ENCODE results near the gene ACVR1B.

- no peak for TF ChIP-seq E2F8 (IDR thresholded peaks at IDR 0.05; ENCODE audit: low read depth, partially characterized antibody)
- TF ChIP-seq MCM3 (IDR thresholded peaks at IDR 0.05) = no peak
- TF ChIP-seq ZBTB9 (CRISPR knock-in tag; IDR thresholded peaks at IDR 0.05) = no peak
- TF ChIP-seq HNRNPL (IDR thresholded peaks at IDR 0.05; ENCODE audit: low read depth, low read length) = no peak
- no peak for TF ChIP-seq TAF1 (IDR thresholded peaks at IDR 0.05; ENCODE audit: control insufficient read depth, extremely low read depth, insufficient read depth, low read length, severe bottlenecking)
- no peak for TF ChIP-seq JUND (IDR thresholded peaks at IDR 0.05; ENCODE audit: borderline replicate concordance, low read depth, low read length)
- TF ChIP-seq JUND (tag; IDR thresholded peaks at IDR 0.05; ENCODE audit: borderline replicate concordance, low read depth, low read length) = no peak
- TF ChIP-seq HDAC6 (IDR thresholded peaks at IDR 0.05; ENCODE audit: low read depth, low read length) = no peak
- no peak for TF ChIP-seq SIN3B (IDR thresholded peaks at IDR 0.05; ENCODE audit: low read depth)
- TF ChIP-seq HNRNPH1 (optimal IDR thresholded peaks at IDR 0.05; ENCODE audit: low read depth, low read length) = no peak
- TF ChIP-seq CHD1 (IDR thresholded peaks at IDR 0.05; ENCODE audit: low read length) = no peak
Observed at GRCh38 chr12:52020539-52021336, 69.2 kb downstream of the ACVR1B start.
